IPS-18a (cell line): ENCODE measurements around the gene CD6.

Experiments used
- H3K27ac ChIP-seq: one replicate; pipeline ENCODE4 v1.5.1; 2013; ENCODE audit warnings: low read length
- H3K27me3 ChIP-seq: one replicate; pipeline ENCODE4 v1.6.1; 2013; ENCODE audit warnings: mild to moderate bottlenecking, low read length; ENCODE audit not compliant: control insufficient read depth, insufficient read depth
- H3K36me3 ChIP-seq: one replicate; pipeline ENCODE4 v1.6.1; 2013; ENCODE audit warnings: low read depth, low read length; ENCODE audit not compliant: control insufficient read depth
- H3K4me1 ChIP-seq: one replicate; pipeline ENCODE4 v1.6.1; 2013; ENCODE audit warnings: low read depth, low read length; ENCODE audit not compliant: control insufficient read depth
- H3K4me3 ChIP-seq: one replicate; pipeline ENCODE4 v1.5.1; 2013; ENCODE audit warnings: low read length
- H3K9ac ChIP-seq: one replicate; pipeline ENCODE4 v1.6.1; 2013; ENCODE audit warnings: mild to moderate bottlenecking, low read length, moderate library complexity
- H3K9me3 ChIP-seq: one replicate; pipeline ENCODE4 v1.6.1; 2013; ENCODE audit warnings: low read depth, low read length; ENCODE audit not compliant: control insufficient read depth

CD6 gene

DNA sequence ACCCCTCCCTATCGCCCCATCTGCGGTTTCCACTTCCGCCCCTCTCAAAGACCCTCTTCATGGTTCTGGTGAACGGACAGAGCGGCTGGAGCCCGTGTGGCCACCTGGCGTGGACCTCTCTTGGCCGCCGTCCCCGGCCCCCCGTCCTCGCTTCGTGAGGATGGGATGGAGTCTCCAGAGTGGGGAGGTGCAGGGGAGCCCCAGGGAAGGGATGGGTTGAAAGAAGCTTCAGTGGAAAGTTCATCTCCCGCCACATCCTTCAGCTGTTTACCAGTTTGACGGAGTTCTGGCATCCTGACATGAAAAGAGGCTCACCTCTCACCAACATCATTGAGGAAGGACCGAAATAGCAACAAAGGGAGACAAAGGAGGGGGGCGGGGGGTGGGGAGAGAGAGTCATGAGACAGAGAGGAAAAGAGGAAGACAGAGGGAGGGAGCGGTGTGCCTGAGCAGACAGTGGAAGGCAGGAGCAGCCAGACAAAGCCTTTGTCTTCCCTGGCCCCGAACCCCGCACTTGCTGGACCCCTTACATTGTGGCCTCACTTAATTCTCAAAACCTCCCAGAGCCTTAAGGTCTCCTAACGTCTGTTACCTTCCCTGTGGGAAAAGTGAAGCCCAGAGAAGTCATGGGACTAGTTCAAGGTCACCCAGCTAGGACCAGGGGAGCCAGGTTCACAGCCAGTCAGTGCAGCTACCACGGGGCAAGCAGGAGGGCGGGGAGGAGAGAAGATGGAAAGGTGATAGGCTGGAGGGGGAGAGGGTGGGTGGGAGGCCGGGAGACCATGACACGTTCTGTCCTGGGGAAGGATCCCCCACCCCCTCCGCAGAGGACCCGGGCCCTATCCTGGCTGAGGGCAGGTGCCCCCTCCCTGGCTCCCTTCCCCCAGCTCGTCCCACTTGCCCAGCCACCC lies 54.9 kb downstream of the CD6 start:
- no peaks in the 10 kb centered on the region for H3K9me3 ChIP-seq
- H3K27ac ChIP-seq = no peak overlapping the region
- H3K4me3 ChIP-seq = no peak overlapping the region
- H3K4me1 ChIP-seq = peaks cover 13% of the 10 kb centered on the region
- H3K36me3 ChIP-seq = no peaks in the 10 kb centered on the region
- H3K27me3 ChIP-seq = peaks cover 15% of the 10 kb centered on the region
- H3K9ac ChIP-seq = no peak overlapping the region

DNA sequence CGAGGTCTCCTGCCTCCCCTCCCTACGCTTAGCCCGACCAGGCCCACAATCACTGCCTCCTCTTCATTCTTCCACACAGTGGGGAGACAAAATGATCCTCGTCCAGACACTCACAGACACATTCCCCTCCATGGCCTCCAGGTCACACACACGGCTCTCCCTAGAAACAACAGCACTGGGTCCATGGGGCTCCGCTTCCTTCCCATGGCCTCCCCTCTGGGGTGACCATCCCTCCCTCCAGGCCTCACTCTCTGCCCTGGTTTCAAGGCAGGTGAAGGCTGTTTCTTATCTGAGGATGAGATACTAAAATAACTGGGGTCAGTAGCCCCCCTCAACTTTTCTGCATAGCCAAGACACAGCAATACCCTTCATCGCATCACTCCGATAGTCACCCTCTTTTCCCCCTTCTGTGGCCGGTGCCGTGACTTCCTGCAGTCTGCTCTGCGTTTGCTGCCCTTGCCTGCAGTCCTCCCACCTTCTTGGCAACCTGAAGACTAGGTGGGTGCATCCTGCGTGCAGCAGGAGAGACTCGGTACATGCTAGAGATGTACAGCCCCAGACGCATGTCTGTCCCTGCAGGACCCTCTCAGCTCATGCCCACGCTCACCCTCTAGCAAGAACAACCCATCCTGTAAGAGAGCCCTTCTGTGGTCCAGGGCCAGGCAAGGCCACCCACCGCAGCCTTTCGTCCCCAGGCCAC lies 55.8 kb downstream of the CD6 start:
- H3K4me1 ChIP-seq = peaks cover 10% of the 10 kb centered on the region
- H3K27ac ChIP-seq = no peak overlapping the region
- no peak overlapping the region for H3K4me3 ChIP-seq

DNA sequence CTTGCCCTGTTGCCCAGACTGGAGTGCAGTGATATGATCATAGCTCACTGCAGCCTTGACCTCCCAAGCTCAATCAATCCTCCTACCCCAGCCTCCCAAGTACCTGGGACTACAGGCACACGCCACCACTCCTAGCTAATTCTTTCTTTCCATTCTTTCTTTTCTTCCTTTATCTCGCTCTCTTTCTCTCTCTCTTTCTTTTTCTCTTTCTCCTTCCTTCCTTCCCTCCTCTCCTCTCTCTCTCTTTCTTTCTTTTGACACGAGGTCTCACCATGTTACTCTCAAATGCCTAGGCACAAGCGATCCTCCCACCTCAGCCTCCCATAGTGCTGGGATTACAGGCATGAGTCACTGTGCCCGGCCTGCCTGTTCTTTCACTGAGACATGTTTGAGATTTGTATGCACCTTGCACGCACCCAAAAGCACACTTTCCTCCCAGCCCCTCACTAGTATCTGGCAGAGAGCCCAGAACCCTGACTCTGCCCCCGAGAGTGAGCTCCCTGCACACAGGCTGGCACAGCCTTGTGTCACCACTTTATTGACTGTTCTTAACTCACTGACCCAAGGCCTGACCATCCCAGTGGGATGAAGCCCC lies 56.8 kb downstream of the CD6 start:
- Histone ChIP-seq H3K4me3 (no peak overlapping the region), H3K36me3 (no peaks in the 10 kb centered on the region), H3K27me3 (peaks cover 10% of the 10 kb centered on the region), H3K4me1 (peaks cover 8% of the 10 kb centered on the region), H3K27ac (no peak overlapping the region), H3K9me3 (no peaks in the 10 kb centered on the region), H3K9ac (no peak overlapping the region)

More for the DNA sequence above, 55.8 kb downstream of the CD6 start:
- H3K36me3 ChIP-seq = no peaks in the 10 kb centered on the region
- H3K27me3 ChIP-seq = peaks cover 10% of the 10 kb centered on the region
- no peak overlapping the region for H3K9ac ChIP-seq
- H3K9me3 ChIP-seq = no peaks in the 10 kb centered on the region

DNA sequence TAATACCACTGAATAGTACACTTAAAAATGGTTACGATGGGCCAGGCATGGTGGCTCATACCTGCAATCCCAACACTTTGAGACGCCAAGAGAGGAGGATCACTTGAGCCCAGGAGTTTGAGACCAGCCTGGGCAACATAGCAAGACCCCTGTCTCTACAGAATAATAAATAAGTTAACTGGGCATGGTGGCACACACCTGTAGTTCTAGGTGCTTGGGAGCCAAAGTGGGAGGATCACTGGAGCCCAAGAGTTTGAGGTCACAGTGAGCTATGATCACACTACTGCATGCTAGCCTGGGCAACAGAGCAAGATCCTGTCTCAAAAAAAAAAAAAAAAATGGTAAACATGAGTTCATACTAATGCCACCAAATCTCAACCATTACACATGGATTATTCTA lies 61.3 kb downstream of the CD6 start:
- Histone ChIP-seq H3K9me3 (no peaks in the 10 kb centered on the region), H3K36me3 (no peaks in the 10 kb centered on the region), H3K4me1 (no peaks in the 10 kb centered on the region), H3K9ac (no peak overlapping the region), H3K4me3 (no peak overlapping the region), H3K27me3 (no peaks in the 10 kb centered on the region), H3K27ac (no peak overlapping the region)

DNA sequence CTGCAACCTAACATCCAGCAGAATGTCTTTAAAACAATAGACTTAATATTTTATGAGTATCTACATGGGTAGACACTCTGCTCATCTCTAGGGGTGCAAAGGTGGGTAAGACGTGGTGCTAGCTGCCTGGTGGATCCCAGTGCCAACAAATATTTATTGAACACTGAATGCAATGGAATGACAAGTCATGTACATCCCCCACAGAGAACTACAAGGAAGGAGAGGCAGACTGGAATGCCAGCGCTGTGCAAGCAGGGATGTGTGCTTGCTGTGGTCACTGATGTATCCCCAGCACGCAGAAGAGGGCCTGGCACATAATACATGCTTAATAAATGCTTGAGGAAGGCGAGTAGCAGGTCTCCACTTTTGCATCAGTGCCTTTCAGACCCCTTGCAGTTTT lies 61.9 kb downstream of the CD6 start:
- Histone ChIP-seq H3K36me3 (no peaks in the 10 kb centered on the region), H3K9ac (no peak overlapping the region), H3K27ac (no peak overlapping the region), H3K4me3 (no peak overlapping the region), H3K4me1 (no peaks in the 10 kb centered on the region), H3K27me3 (no peaks in the 10 kb centered on the region), H3K9me3 (no peaks in the 10 kb centered on the region)

DNA sequence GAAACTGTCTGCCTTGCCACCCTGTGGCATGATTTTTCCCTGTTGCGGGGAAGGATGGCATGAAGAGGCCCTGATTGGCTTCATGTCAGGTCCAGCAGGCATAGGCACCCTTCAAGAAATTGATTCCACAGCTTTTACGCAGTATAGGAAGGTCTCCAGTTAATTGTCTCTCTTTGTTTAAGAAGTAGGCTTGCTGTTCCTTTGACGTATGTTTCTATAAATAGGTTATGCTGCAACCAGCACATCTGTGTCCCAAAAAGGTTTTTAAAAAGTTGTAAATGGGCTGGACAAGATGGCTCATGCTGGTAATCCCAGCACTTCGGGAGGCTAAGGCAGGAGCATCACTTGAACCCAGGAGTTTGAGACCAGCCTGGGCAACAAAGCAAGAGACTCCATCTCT lies 62.6 kb downstream of the CD6 start:
- H3K36me3 ChIP-seq = no peaks in the 10 kb centered on the region
- no peak overlapping the region for H3K27ac ChIP-seq
- H3K4me1 ChIP-seq = no peaks in the 10 kb centered on the region
- no peak overlapping the region for H3K9ac ChIP-seq
- no peaks in the 10 kb centered on the region for H3K27me3 ChIP-seq
- no peaks in the 10 kb centered on the region for H3K9me3 ChIP-seq
- no peak overlapping the region for H3K4me3 ChIP-seq

DNA sequence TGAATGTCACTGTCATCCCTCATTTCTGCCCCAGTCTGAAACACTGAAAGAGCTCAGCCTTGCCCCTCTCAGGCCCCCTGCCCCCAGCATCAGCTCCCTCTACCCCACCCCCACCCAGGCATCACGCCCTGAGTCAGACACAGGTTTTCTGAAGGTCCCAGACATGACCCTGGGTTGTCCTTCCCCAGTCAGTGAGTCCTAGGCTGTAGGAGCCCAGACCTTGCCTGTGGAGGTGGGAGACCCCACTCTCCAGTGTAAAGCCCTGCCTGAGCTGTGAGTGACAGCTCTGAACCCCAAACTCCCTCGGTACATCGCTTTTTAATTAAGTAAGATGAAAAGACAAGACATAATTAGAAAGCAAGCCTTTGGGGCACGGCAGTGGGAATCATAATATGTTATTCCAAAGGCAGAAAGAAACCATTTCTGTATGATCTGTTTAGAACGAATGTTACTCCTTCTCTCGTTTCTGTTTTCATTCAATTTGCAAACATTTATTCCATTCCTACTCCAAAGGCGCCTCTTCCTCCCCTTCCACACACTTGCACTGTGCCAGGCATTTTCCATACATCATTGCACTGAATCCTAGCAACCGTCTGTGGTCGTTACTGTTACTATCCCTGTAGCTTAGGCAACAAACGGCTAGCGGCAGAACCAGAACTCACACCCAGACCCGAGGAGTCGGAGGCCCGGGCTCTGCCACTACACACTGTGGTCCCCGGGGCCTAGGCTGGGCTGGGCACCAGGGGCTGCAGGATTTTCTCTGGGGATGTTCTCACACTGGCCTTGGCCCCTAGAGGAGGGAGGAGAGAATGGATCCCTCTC lies 63.4 kb downstream of the CD6 start:
- no peak overlapping the region for H3K27ac ChIP-seq
- no peak overlapping the region for H3K9ac ChIP-seq
- no peaks in the 10 kb centered on the region for H3K4me1 ChIP-seq
- H3K36me3 ChIP-seq = no peaks in the 10 kb centered on the region
- H3K27me3 ChIP-seq = no peaks in the 10 kb centered on the region
- H3K4me3 ChIP-seq = no peak overlapping the region
- no peaks in the 10 kb centered on the region for H3K9me3 ChIP-seq

DNA sequence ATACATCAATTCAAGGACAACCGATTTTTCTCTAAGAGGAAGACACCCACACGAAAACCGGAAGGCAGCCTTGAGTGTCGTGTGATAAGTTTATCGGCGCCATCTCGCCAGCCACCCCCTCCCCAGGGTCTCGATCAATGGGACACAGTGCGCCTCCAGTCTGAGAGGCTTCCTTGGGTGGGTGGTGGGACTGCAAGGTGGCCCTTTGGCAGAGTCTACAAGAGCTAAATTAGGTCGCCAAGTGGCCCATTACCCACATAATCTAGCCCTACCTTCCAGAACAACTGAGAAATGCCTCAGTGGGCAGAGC lies 64.0 kb downstream of the CD6 start:
- Histone ChIP-seq H3K4me3 (no peak overlapping the region), H3K27ac (no peak overlapping the region), H3K9ac (no peak overlapping the region), H3K36me3 (no peaks in the 10 kb centered on the region), H3K27me3 (no peaks in the 10 kb centered on the region), H3K4me1 (no peaks in the 10 kb centered on the region), H3K9me3 (no peaks in the 10 kb centered on the region)

DNA sequence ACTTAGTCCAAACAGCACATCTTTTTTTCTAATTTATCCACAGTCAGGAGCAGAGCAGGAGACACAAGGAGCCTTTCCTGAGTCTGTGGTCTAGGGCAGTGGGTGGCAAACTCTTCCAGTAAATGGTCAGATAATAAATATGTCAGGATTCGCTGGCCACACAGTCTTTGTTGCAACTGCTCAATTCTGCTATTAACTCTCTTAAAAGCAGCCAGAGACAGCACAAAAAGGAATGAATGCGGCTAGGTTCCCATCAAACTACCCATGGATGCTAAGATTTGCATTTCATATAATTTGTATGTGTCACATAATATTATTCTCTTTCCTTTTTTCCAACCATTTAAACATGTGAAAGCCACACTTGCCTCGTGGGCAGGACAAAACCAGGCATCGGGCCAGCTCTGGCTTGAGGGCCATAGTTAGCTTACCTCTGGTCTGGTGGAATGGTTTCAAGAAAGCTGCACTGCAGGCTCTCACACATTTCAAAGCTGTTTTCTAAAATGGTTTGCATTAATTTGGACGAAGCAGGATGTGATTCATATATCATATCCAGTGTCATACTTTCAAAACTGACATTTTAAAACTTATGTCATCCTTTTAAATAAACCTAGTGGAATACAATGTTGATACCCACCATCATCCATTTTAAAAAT lies 66.1 kb downstream of the CD6 start:
- Histone ChIP-seq H3K4me3 (no peak overlapping the region), H3K36me3 (no peaks in the 10 kb centered on the region), H3K9me3 (no peaks in the 10 kb centered on the region), H3K4me1 (no peaks in the 10 kb centered on the region), H3K9ac (no peak overlapping the region), H3K27ac (no peak overlapping the region), H3K27me3 (no peaks in the 10 kb centered on the region)

DNA sequence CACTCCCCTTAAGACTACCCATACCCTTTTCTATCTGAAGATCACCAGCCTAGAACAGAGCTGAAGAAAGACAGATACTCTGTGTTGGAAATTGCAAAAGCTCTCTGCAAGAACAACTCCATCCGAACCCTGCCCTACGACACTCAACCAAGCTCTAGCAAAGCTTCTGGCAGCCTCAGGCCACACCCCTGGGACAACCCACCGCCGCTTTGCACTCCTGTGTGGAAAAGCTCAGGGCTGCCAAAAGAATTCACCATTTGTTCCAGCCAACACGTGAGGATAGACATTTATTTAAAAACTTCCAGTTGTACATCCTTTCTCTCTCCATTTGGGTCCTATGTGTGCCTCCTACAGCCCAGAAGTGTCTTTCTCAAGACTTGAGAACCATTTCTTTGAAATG lies 68.4 kb downstream of the CD6 start:
- no peaks in the 10 kb centered on the region for H3K27me3 ChIP-seq
- no peaks in the 10 kb centered on the region for H3K4me1 ChIP-seq

More for the DNA sequence above, 68.4 kb downstream of the CD6 start:
- Histone ChIP-seq H3K36me3 (no peaks in the 10 kb centered on the region), H3K4me3 (no peak overlapping the region), H3K27ac (no peak overlapping the region), H3K9me3 (no peaks in the 10 kb centered on the region), H3K9ac (no peak overlapping the region)
